HFFc6 (cell line): ENCODE data around the gene PPARG. TPM values are rescaled to one million over a fixed set of nuclear protein-coding genes. Genes with fewer than 3 reads are reported as not detected.

Source experiments
- DNase-seq: peaks from one replicate; pipeline ENCODE4 v3.0.0-alpha.2; 2018
- H3K27ac Mint-ChIP-seq: 2 replicates; pipeline ENCODE4 v1.8.0; 2020; ENCODE audit warnings: mild to moderate bottlenecking, mixed read lengths
- H3K27me3 Mint-ChIP-seq: 2 replicates; pipeline ENCODE4 v1.8.0; 2021; ENCODE audit warnings: mild to moderate bottlenecking, moderate library complexity, mixed read lengths; ENCODE audit not compliant: insufficient read depth
- H3K36me3 Mint-ChIP-seq: 2 replicates; pipeline ENCODE4 v1.8.0; 2021; ENCODE audit warnings: low read depth, mixed read lengths
- H3K4me1 Mint-ChIP-seq: 2 replicates; pipeline ENCODE4 v1.8.0; 2020; ENCODE audit warnings: low read depth, mixed read lengths
- H3K4me3 Mint-ChIP-seq: 2 replicates; pipeline ENCODE4 v1.8.0; 2020; ENCODE audit warnings: mild to moderate bottlenecking, moderate library complexity, mixed read lengths
- H3K9me3 Mint-ChIP-seq: 2 replicates; pipeline ENCODE4 v1.8.0; 2020; ENCODE audit warnings: mild to moderate bottlenecking, mixed read lengths
- total RNA-seq, 6 experiments: library from RNA; stranded (reverse); fragmentation: NEBNext Ultra II Directional; extraction: Animal tissue kit (Norgen Biotek cat#: 25700); gene quantifications; 2 replicates in 1 of 6; 3 replicates in 5 of 6; pipeline ENCODE4 v1.2.3, GENCODE V29; 2021
- TF ChIP-seq, protein P1 (sequence below): fragments of 200-600 bp; sonication (generic); IDR thresholded peaks from 2 replicates; pipeline ENCODE4 v1.5.0; 2021; ENCODE audit warnings: antibody characterized with exemption, mild to moderate bottlenecking

PPARG gene
- total RNA-seq, 6 experiments from 2014 or later, result 3.7 to 4.8 (median 4.0) TPM

DNA sequence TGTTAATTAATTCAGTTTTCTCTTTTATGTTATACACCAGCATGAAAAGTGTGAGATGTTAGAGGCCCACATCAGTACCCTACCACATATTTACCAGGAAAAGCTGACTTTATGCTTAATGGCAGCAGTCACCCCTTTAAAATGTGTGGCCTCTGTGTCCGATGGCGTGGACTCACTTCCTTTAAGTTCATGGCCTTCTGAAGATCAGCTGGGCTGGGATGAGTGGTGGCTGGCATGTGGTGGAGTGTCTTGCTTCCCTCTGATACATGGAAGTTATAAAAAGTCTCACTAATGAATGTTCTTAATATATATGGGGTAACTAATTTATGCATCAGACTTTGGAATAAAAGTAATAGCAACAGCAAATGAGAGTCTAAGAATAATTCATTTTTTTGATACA lies 32.1 kb downstream of the PPARG start:
- Mint-ChIP-seq H3K27ac (no peak overlapping the region), H3K4me3 (no peak overlapping the region), H3K9me3 (no peaks in the 10 kb centered on the region), H3K36me3 (no peaks in the 10 kb centered on the region), H3K27me3 (peaks cover 4% of the 10 kb centered on the region), H3K4me1 (no peaks in the 10 kb centered on the region)
- TF ChIP-seq, protein P1, sequence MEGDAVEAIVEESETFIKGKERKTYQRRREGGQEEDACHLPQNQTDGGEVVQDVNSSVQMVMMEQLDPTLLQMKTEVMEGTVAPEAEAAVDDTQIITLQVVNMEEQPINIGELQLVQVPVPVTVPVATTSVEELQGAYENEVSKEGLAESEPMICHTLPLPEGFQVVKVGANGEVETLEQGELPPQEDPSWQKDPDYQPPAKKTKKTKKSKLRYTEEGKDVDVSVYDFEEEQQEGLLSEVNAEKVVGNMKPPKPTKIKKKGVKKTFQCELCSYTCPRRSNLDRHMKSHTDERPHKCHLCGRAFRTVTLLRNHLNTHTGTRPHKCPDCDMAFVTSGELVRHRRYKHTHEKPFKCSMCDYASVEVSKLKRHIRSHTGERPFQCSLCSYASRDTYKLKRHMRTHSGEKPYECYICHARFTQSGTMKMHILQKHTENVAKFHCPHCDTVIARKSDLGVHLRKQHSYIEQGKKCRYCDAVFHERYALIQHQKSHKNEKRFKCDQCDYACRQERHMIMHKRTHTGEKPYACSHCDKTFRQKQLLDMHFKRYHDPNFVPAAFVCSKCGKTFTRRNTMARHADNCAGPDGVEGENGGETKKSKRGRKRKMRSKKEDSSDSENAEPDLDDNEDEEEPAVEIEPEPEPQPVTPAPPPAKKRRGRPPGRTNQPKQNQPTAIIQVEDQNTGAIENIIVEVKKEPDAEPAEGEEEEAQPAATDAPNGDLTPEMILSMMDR, result no peak
- DNase-seq, result no peak

DNA sequence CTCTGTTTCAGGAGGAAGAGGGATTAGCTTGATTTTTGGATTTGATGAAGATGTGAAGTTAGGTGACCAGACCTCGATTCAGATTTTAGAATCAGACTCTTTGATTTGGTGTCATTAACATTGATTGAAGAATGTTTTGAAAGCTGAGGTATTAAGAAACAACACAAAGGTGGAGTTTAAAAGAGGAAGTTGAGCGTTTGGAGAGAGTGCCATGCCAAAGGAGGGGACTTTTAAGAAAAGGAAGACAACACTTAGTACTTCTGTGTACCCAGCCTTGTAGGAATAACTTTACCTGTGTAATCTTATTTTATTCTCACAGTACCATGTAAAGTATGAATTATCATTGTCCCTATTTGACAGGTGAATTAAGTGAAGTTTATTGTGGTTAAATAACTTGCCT lies 34.4 kb downstream of the PPARG start:
- Mint-ChIP-seq H3K9me3 (no peaks in the 10 kb centered on the region), H3K36me3 (no peaks in the 10 kb centered on the region), H3K4me1 (no peaks in the 10 kb centered on the region), H3K27me3 (peaks cover 4% of the 10 kb centered on the region), H3K4me3 (no peak overlapping the region), H3K27ac (no peak overlapping the region)
- DNase-seq, result no peak
- TF ChIP-seq, protein P1, result no peak

DNA sequence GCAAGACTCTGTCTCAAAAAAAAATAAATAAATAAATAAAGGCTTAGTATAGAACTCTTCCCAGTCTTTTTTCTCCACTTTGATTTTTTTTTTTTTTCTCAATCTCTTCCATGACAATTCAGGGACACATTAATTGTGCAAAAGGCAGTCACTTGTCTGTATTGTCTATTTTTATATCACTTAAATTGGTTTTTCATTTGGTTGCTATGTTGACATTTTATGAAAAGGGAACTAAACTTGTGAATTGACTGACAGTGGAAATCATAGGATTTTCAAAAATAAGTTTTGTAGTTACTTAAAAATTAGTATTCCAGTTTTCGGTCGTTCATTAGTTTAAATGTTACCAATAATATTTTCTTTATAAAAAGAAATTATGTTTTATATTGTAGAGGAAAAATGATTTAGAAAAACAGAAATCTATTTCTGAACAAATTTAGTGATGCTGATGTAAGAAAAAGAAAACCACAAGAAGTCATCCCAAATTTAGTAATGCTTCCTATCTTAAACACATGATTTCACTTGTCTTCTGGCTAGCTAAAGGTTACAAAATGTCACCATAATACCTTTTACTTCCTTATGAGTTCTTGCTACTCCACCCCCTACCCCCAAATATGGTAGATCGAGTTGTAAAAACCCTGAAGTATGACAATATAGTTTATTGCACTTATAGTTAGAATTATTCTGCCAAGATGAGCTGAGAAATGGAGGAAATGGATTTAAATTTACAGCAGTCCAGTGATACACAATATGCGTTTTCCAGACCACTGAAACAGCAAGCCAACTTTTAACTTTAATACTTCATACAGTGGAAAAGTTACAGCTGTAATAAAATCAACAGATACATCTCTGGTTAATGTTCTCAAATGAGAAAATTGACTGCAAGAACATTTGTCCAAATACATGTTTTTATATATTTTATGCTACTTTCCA lies 37.0 kb downstream of the PPARG start:
- DNase-seq, result no peak
- Mint-ChIP-seq H3K27ac (no peak overlapping the region), H3K9me3 (no peaks in the 10 kb centered on the region), H3K4me3 (no peak overlapping the region), H3K36me3 (no peaks in the 10 kb centered on the region), H3K27me3 (peaks cover 4% of the 10 kb centered on the region), H3K4me1 (no peaks in the 10 kb centered on the region)
- TF ChIP-seq, protein P1, result no peak

DNA sequence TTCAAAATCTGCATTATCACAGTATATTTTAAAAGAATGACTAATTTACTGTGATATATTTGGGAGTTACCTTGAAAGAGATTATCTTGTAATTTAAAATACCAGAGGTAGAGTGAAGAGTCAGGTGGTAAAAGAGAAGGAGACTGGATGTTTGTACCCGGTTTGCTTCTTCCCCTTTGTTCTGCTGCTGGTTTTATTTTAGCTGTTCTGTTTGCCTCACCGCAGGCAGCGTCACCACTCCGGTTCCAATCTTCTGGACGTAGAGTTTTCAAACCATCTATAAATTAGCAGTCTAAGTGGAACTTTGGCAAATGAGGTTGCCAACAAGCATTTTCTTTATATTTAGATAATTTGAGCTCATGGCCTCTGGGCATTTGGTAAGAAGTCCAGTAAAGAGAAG lies 38.2 kb downstream of the PPARG start:
- Mint-ChIP-seq H3K9me3 (no peaks in the 10 kb centered on the region), H3K36me3 (no peaks in the 10 kb centered on the region), H3K4me3 (no peak overlapping the region), H3K27me3 (peaks cover 2% of the 10 kb centered on the region), H3K27ac (no peak overlapping the region), H3K4me1 (no peaks in the 10 kb centered on the region)
- TF ChIP-seq, protein P1, result no peak
- DNase-seq, result no peak

DNA sequence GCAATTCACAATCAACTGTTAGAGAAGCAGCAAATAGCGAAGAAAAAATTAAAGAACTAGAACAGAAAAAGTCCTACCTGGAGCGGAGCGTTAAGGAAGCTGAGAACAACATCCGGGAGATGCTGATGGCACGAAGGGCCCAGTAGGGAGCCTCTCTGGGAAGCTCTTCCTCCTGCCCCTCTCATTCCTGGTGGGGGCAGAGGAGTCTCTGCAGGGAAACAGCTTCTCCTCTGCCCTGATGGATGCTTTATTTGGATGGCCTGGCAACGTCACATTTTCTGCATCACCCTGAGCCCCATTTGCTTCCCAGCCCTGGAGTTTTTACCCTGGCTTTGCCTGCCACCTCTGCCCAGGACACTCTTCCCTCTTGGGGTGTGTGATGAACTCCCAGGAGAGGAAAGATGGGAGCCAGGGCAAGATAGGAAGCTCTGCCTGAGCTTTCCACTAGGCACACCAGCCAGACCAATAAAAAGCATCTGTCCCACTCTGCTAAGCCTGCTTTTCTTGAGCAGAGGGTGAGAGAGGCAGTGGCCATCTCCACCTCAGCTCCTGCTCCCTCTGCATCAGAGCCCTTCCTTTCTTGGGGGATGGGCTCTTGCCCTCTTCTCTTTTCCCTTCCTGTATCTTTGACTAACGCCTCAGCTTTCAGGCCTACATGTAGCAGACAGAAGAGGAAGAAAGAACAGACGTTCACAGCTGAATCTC lies 39.4 kb downstream of the PPARG start:
- no peak overlapping the region for H3K4me3 Mint-ChIP-seq
- H3K36me3 Mint-ChIP-seq, result no peaks in the 10 kb centered on the region
- H3K4me1 Mint-ChIP-seq, result no peaks in the 10 kb centered on the region
- H3K9me3 Mint-ChIP-seq, result no peaks in the 10 kb centered on the region
- H3K27me3 Mint-ChIP-seq, result no peaks in the 10 kb centered on the region
- TF ChIP-seq, protein P1, result no peak
- no peak for DNase-seq
- no peak overlapping the region for H3K27ac Mint-ChIP-seq
